ENCODE measurements around the gene DLG2.

Gene DLG2

GRCh38 chr11:84681456-84681855, 945.7 kb downstream of the DLG2 start:
- Histone ChIP-seq H3K9ac (ENCODE audit: low read length) (no peak overlapping the region), H4K20me1 (ENCODE audit: insufficient read depth, low read length) (no peaks in the 10 kb centered on the region), H3K4me2 (ENCODE audit: low read depth, low read length) (no peak overlapping the region), H3K36me3 (replicated peaks; ENCODE audit: insufficient read depth, low read length) (no peaks in the 10 kb centered on the region), H3K9me3 (replicated peaks; ENCODE audit: insufficient read depth, low read length) (no peaks in the 10 kb centered on the region), H3F3A (ENCODE audit: insufficient read depth, low read length) (no peaks in the 10 kb centered on the region), H3K9me2 (replicated peaks; ENCODE audit: insufficient read depth, low read length) (no peaks in the 10 kb centered on the region), H3K4me1 (ENCODE audit: low read length) (no peaks in the 10 kb centered on the region), H3K27ac (ENCODE audit: low read length) (no peak overlapping the region), H3K79me2 (ENCODE audit: low read length) (no peaks in the 10 kb centered on the region), H3K4me3 (ENCODE audit: low read length) (no peak overlapping the region), H3K27me3 (replicated peaks; ENCODE audit: insufficient read depth, low read length) (no peaks in the 10 kb centered on the region), H2AFZ (ENCODE audit: low read length) (no peak overlapping the region)
- no peak for DNase-seq
- TF ChIP-seq EZH2 (optimal IDR thresholded peaks at IDR 0.05; ENCODE audit: low read depth, low read length), result no peak
- TF ChIP-seq EZH2phosphoT487 (IDR thresholded peaks at IDR 0.05; ENCODE audit: low read length), result no peak
- TF ChIP-seq, protein P1, sequence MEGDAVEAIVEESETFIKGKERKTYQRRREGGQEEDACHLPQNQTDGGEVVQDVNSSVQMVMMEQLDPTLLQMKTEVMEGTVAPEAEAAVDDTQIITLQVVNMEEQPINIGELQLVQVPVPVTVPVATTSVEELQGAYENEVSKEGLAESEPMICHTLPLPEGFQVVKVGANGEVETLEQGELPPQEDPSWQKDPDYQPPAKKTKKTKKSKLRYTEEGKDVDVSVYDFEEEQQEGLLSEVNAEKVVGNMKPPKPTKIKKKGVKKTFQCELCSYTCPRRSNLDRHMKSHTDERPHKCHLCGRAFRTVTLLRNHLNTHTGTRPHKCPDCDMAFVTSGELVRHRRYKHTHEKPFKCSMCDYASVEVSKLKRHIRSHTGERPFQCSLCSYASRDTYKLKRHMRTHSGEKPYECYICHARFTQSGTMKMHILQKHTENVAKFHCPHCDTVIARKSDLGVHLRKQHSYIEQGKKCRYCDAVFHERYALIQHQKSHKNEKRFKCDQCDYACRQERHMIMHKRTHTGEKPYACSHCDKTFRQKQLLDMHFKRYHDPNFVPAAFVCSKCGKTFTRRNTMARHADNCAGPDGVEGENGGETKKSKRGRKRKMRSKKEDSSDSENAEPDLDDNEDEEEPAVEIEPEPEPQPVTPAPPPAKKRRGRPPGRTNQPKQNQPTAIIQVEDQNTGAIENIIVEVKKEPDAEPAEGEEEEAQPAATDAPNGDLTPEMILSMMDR (IDR thresholded peaks at IDR 0.05; ENCODE audit: low read length), result no peak

- H3K4me1 ChIP-seq (ENCODE audit: low read length), result peaks cover 12% of the 10 kb centered on the region; the same call in 1 of the 2 replicates
- H3K9me3 ChIP-seq (replicated peaks; ENCODE audit: insufficient read depth, low read length), result no peaks in the 10 kb centered on the region
- H3K9ac ChIP-seq (ENCODE audit: low read length), result no peak overlapping the region
- H3F3A ChIP-seq (ENCODE audit: insufficient read depth, low read length), result no peaks in the 10 kb centered on the region
- no peak overlapping the region for H2AFZ ChIP-seq (ENCODE audit: low read length)
- H3K9me2 ChIP-seq (replicated peaks; ENCODE audit: insufficient read depth, low read length), result no peaks in the 10 kb centered on the region
- H3K4me2 ChIP-seq (ENCODE audit: low read depth, low read length), result no peak overlapping the region
- no peaks in the 10 kb centered on the region for H3K79me2 ChIP-seq (ENCODE audit: low read length)
- H3K27me3 ChIP-seq (replicated peaks; ENCODE audit: insufficient read depth, low read length), result no peaks in the 10 kb centered on the region
- TF ChIP-seq, protein P1 (IDR thresholded peaks at IDR 0.05; ENCODE audit: low read length), result no peak
- TF ChIP-seq EZH2 (optimal IDR thresholded peaks at IDR 0.05; ENCODE audit: low read depth, low read length) (no peak), EZH2phosphoT487 (IDR thresholded peaks at IDR 0.05; ENCODE audit: low read length) (no peak)
- H3K27ac ChIP-seq (ENCODE audit: low read length), result no peak overlapping the region
- no peaks in the 10 kb centered on the region for H3K36me3 ChIP-seq (replicated peaks; ENCODE audit: insufficient read depth, low read length)
- no peaks in the 10 kb centered on the region for H4K20me1 ChIP-seq (ENCODE audit: insufficient read depth, low read length)
- DNase-seq, result no peak
- H3K4me3 ChIP-seq (ENCODE audit: low read length), result no peak overlapping the region
Observed at GRCh38 chr11:84675396-84676025, 951.6 kb downstream of the DLG2 start.

DNA sequence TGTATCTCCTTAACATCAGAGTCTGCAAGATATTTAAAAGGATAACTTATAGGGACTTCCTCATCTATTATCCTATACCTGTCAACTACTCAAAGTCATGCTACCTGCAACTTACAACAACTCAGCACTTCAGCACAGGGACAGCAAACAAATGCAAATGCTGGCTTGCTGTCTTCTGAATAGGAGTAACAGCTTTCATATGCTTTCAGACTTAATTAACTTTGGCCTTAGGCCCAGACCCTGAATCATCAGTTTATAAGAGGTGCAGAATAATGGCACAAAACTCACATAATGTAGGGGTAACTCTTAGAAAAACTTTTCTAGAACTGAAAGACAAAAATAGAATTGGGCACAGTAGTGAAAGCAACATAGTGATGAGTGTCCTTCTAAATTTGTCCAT, 953.4 kb downstream of the DLG2 start:
- Histone ChIP-seq H3F3A (ENCODE audit: insufficient read depth, low read length) (no peaks in the 10 kb centered on the region), H3K27me3 (replicated peaks; ENCODE audit: insufficient read depth, low read length) (no peaks in the 10 kb centered on the region), H2AFZ (ENCODE audit: low read length) (no peak overlapping the region), H4K20me1 (ENCODE audit: insufficient read depth, low read length) (no peaks in the 10 kb centered on the region), H3K4me2 (ENCODE audit: low read depth, low read length) (no peak overlapping the region), H3K9me2 (replicated peaks; ENCODE audit: insufficient read depth, low read length) (no peaks in the 10 kb centered on the region), H3K79me2 (ENCODE audit: low read length) (no peaks in the 10 kb centered on the region), H3K36me3 (replicated peaks; ENCODE audit: insufficient read depth, low read length) (no peaks in the 10 kb centered on the region), H3K9ac (ENCODE audit: low read length) (no peak overlapping the region), H3K4me3 (ENCODE audit: low read length) (no peak overlapping the region), H3K4me1 (ENCODE audit: low read length) (peaks cover 12% of the 10 kb centered on the region; the same call in 1 of the 2 replicates), H3K27ac (ENCODE audit: low read length) (no peak overlapping the region), H3K9me3 (replicated peaks; ENCODE audit: insufficient read depth, low read length) (no peaks in the 10 kb centered on the region)
- TF ChIP-seq EZH2 (optimal IDR thresholded peaks at IDR 0.05; ENCODE audit: low read depth, low read length), result no peak
- TF ChIP-seq, protein P1 (IDR thresholded peaks at IDR 0.05; ENCODE audit: low read length), result no peak
- no peak for TF ChIP-seq EZH2phosphoT487 (IDR thresholded peaks at IDR 0.05; ENCODE audit: low read length)
- peak; percentile 19 for DNase-seq

Measured in MM.1S (cell line).